OCI-LY7 (cell line): ENCODE data around the gene M1AP.

Experiments
- CTCF ChIP-seq: fragments of 200-600 bp; sonication (generic); conservative IDR thresholded peaks from 2 replicates; pipeline ENCODE4 v1.5.1; 2014; ENCODE audit warnings: mild to moderate bottlenecking, antibody characterized with exemption, low read length, moderate library complexity, mixed read lengths
- EZH2phosphoT487 ChIP-seq: fragments of 200-600 bp; sonication (generic); IDR thresholded peaks from 2 replicates; pipeline ENCODE4 v1.6.1; 2018; ENCODE audit warnings: low read depth, borderline replicate concordance, mild to moderate bottlenecking, mixed run types, antibody characterized with exemption, low read length, moderate library complexity, mixed read lengths

- TF ChIP-seq CTCF (no peak), EZH2phosphoT487 (no peak)
These were observed 81.9 kb downstream of the M1AP start for GRCh38 chr2:74566076-74566753.
